ENCODE data around the gene HSD3B1. TPM values are rescaled to one million over a fixed set of nuclear protein-coding genes. Genes with fewer than 3 reads are reported as not detected.

HSD3B1 gene
- total and polyA plus RNA-seq, 2 experiments from 2014 or later, result 44.8 to 62.4 TPM

DNA sequence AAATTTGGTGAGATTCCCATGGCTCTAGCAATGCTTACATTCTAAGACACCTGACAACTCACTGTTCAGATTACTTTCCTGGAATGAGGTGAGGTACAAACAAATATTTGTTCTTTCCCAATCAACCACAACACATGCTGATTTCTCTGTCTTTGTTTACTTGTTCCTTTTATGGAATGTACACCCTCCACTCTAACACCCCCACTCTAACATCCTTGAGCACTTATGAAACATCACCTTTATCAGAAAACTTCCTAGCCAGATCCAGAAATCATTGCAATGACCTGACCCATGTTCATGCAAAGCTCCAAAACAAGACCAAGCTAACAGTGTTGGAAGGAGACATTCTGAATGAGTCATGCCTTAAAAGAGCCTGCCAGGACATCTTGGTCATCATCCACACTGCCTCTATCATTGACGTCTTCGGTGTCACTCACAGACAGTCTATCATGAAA lies 35.5 kb downstream of the HSD3B1 start:
- no peaks in the 10 kb centered on the region for H3K9me2 ChIP-seq (replicated peaks; ENCODE audit: insufficient read depth)
- H3K9me3 ChIP-seq (ENCODE audit: low read depth), result no peaks in the 10 kb centered on the region
- H3K4me2 ChIP-seq, result no peak overlapping the region
- H2AFZ ChIP-seq, result no peak overlapping the region
- H3K27ac ChIP-seq, result no peak overlapping the region
- H4K20me1 ChIP-seq (ENCODE audit: insufficient read depth, poor library complexity, severe bottlenecking), result no peaks in the 10 kb centered on the region
- no peak overlapping the region for H3K4me3 ChIP-seq
- WGBS (ENCODE audit: low lambda C conversion rate, missing lambda C conversion rate), result 86% methylated on average over 2 of the region's 2 CpGs
- H3K27me3 ChIP-seq, result no peaks in the 10 kb centered on the region
- H3K79me2 ChIP-seq, result no peaks in the 10 kb centered on the region
- no peaks in the 10 kb centered on the region for H3K36me3 ChIP-seq (replicated peaks; ENCODE audit: insufficient read depth, low read depth)
- TF ChIP-seq, protein P1, sequence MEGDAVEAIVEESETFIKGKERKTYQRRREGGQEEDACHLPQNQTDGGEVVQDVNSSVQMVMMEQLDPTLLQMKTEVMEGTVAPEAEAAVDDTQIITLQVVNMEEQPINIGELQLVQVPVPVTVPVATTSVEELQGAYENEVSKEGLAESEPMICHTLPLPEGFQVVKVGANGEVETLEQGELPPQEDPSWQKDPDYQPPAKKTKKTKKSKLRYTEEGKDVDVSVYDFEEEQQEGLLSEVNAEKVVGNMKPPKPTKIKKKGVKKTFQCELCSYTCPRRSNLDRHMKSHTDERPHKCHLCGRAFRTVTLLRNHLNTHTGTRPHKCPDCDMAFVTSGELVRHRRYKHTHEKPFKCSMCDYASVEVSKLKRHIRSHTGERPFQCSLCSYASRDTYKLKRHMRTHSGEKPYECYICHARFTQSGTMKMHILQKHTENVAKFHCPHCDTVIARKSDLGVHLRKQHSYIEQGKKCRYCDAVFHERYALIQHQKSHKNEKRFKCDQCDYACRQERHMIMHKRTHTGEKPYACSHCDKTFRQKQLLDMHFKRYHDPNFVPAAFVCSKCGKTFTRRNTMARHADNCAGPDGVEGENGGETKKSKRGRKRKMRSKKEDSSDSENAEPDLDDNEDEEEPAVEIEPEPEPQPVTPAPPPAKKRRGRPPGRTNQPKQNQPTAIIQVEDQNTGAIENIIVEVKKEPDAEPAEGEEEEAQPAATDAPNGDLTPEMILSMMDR (IDR thresholded peaks at IDR 0.05; ENCODE audit: poor library complexity), result no peak
- TF ChIP-seq EZH2 (IDR thresholded peaks at IDR 0.05; ENCODE audit: borderline replicate concordance), result no peak
- no peak for TF ChIP-seq EZH2phosphoT487 (IDR thresholded peaks at IDR 0.05; ENCODE audit: low read depth, severe bottlenecking, unreplicated experiment)
- DNase-seq (ENCODE audit: low spot score), result no peak
- no peaks in the 10 kb centered on the region for H3K4me1 ChIP-seq (ENCODE audit: insufficient read depth)

DNA sequence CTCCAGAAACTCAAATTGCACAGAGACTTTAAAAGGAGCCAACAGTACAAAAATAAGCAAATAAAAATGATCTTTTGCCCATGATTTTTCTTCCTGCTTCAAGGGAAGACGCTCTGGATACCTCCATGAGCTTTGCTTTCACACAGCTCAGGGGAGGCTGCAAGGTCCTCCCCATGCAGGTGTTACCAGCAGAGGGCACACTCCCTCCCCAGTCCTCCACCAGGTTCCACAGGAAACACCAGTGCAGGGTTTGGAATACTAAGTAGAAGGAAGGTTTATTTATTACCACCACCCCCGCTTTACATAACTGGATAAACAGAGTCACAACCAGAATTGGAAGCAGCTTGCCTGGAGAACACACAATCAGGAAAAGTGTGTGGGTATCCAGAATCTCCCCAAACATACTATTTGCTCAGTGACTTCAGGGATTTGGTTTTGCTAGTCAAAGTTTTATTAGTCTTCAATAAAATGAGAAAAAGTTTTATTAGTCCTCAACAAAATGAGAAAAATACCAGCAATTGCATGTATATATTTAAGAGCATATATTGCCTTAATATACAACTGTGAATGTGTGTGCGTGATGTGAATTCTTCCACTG lies 37.3 kb downstream of the HSD3B1 start:
- Histone ChIP-seq H3K4me3 (no peak overlapping the region), H3K27me3 (no peaks in the 10 kb centered on the region), H3K36me3 (replicated peaks; ENCODE audit: insufficient read depth, low read depth) (no peaks in the 10 kb centered on the region), H3K9me3 (ENCODE audit: low read depth) (no peaks in the 10 kb centered on the region), H3K27ac (no peak overlapping the region), H3K79me2 (no peaks in the 10 kb centered on the region), H3K4me1 (ENCODE audit: insufficient read depth) (no peaks in the 10 kb centered on the region), H2AFZ (no peak overlapping the region), H3K4me2 (no peak overlapping the region), H4K20me1 (ENCODE audit: insufficient read depth, poor library complexity, severe bottlenecking) (no peaks in the 10 kb centered on the region), H3K9me2 (replicated peaks; ENCODE audit: insufficient read depth) (no peaks in the 10 kb centered on the region)
- whole genome bisulfite sequencing (ENCODE audit: low lambda C conversion rate, missing lambda C conversion rate), result 68% methylated on average over 3 of the region's 3 CpGs
- DNase-seq (ENCODE audit: low spot score), result no peak
- TF ChIP-seq, protein P1 (IDR thresholded peaks at IDR 0.05; ENCODE audit: poor library complexity), result peak; percentile 32
- TF ChIP-seq EZH2phosphoT487 (IDR thresholded peaks at IDR 0.05; ENCODE audit: low read depth, severe bottlenecking, unreplicated experiment) (no peak), EZH2 (IDR thresholded peaks at IDR 0.05; ENCODE audit: borderline replicate concordance) (no peak)

DNA sequence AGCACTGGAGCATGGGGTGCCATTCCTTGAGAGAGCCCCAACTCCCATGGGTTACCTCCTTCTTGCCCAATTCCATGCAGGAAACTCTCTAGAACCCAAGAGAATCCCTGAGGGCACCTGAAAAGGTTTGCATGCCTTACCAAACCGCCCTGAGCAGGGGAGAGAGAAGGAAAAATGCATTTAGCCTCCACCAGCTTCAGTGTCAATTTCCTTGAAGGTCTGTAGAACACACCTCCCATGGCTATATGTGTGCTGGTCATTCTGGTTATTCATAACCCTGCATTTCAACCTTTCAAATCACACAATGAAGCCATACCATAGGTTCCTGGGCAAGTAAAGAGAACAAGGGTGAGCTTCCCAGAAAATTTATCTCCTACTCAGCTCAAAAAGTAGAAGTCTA lies 39.6 kb downstream of the HSD3B1 start:
- no peaks in the 10 kb centered on the region for H3K36me3 ChIP-seq (replicated peaks; ENCODE audit: insufficient read depth, low read depth)
- no peaks in the 10 kb centered on the region for H3K4me1 ChIP-seq (ENCODE audit: insufficient read depth)
- no peak for DNase-seq (ENCODE audit: low spot score)
- TF ChIP-seq, protein P1 (IDR thresholded peaks at IDR 0.05; ENCODE audit: poor library complexity), result no peak
- TF ChIP-seq EZH2phosphoT487 (IDR thresholded peaks at IDR 0.05; ENCODE audit: low read depth, severe bottlenecking, unreplicated experiment) (no peak), EZH2 (IDR thresholded peaks at IDR 0.05; ENCODE audit: borderline replicate concordance) (no peak)
- H3K4me3 ChIP-seq, result no peak overlapping the region
- H3K27me3 ChIP-seq, result no peaks in the 10 kb centered on the region
- no peaks in the 10 kb centered on the region for H3K79me2 ChIP-seq
- WGBS (ENCODE audit: low lambda C conversion rate, missing lambda C conversion rate), result 85% methylated on average over 1 of the region's 1 CpG
- H4K20me1 ChIP-seq (ENCODE audit: insufficient read depth, poor library complexity, severe bottlenecking), result no peaks in the 10 kb centered on the region
- H2AFZ ChIP-seq, result no peak overlapping the region
- no peaks in the 10 kb centered on the region for H3K9me2 ChIP-seq (replicated peaks; ENCODE audit: insufficient read depth)
- no peak overlapping the region for H3K27ac ChIP-seq
- no peak overlapping the region for H3K4me2 ChIP-seq
- H3K9me3 ChIP-seq (ENCODE audit: low read depth), result no peaks in the 10 kb centered on the region

All from hepatocyte (in vitro differentiated cells).